ENCODE data around the gene HACD2. TPM values are rescaled to one million over a fixed set of nuclear protein-coding genes. Genes with fewer than 3 reads are reported as not detected.

Gene HACD2
- total RNA-seq, 4 donors from 2014 or later: 24.9 to 51.6 (median 36.0) TPM

- no peak for DNase-seq (ENCODE audit: low spot score in 2 of 2)
- Histone ChIP-seq H3K4me1 (peaks cover 0 to 25% (median 10%) of the 10 kb centered on the region in 4 donors), H3K4me3 (no peak overlapping the region), H3K36me3 (no peaks in the 10 kb centered on the region), H3K9me3 (no peaks in the 10 kb centered on the region), H3K27me3 (peaks cover 0 to 33% of the 10 kb centered on the region in 2 donors), H3K27ac (no peak overlapping the region)
- no peak for TF ChIP-seq POLR2A (IDR thresholded peaks at IDR 0.05)
- TF ChIP-seq EP300 (IDR thresholded peaks at IDR 0.05): no peak
- no peak for TF ChIP-seq CTCF (IDR thresholded peaks at IDR 0.05)
- WGBS, 2 donors: 71 to 73% methylated on average over 1 of the region's 1 CpG
Observed at GRCh38 chr3:123444744-123445143, 140.1 kb downstream of the HACD2 start.

- H3K27me3 ChIP-seq: peaks cover 0 to 31% of the 10 kb centered on the region in 2 donors
- H3K4me1 ChIP-seq: peaks cover 0 to 21% (median 6%) of the 10 kb centered on the region in 4 donors
- no peak for DNase-seq (ENCODE audit: low spot score in 2 of 2)
- TF ChIP-seq EP300 (IDR thresholded peaks at IDR 0.05) (no peak), POLR2A (IDR thresholded peaks at IDR 0.05) (no peak), CTCF (IDR thresholded peaks at IDR 0.05) (no peak)
- no peak overlapping the region for H3K4me3 ChIP-seq
- 48 to 56% methylated on average over 6 of the region's 6 CpGs for WGBS, 2 donors
- no peak overlapping the region for H3K27ac ChIP-seq
- H3K36me3 ChIP-seq: no peaks in the 10 kb centered on the region
- H3K9me3 ChIP-seq: no peaks in the 10 kb centered on the region
Observed at GRCh38 chr3:123444023-123444422, 140.8 kb downstream of the HACD2 start.

- Histone ChIP-seq H3K4me1 (peaks cover 0 to 11% (median 0%) of the 10 kb centered on the region in 4 donors), H3K36me3 (no peaks in the 10 kb centered on the region), H3K27ac (no peak overlapping the region), H3K9me3 (no peaks in the 10 kb centered on the region), H3K27me3 (peaks cover 0 to 21% of the 10 kb centered on the region in 2 donors), H3K4me3 (no peak overlapping the region)
- TF ChIP-seq EP300 (IDR thresholded peaks at IDR 0.05): no peak
- TF ChIP-seq POLR2A (IDR thresholded peaks at IDR 0.05): no peak
- TF ChIP-seq CTCF (IDR thresholded peaks at IDR 0.05): no peak
- WGBS, 2 donors: 90 to 92% methylated on average over 7 of the region's 7 CpGs
- no peak for DNase-seq (ENCODE audit: low spot score in 2 of 2)
Observed at GRCh38 chr3:123442908-123443307, 141.9 kb downstream of the HACD2 start.

- 92 to 93% methylated on average over 9 of the region's 9 CpGs for WGBS, 2 donors
- Histone ChIP-seq H3K36me3 (no peaks in the 10 kb centered on the region), H3K27ac (no peak overlapping the region), H3K4me1 (peaks cover 0 to 4% (median 0%) of the 10 kb centered on the region in 4 donors), H3K27me3 (peaks cover 0 to 15% of the 10 kb centered on the region in 2 donors), H3K4me3 (no peak overlapping the region), H3K9me3 (no peaks in the 10 kb centered on the region)
- TF ChIP-seq EP300 (IDR thresholded peaks at IDR 0.05): no peak
- no peak for TF ChIP-seq CTCF (IDR thresholded peaks at IDR 0.05)
- no peak for TF ChIP-seq POLR2A (IDR thresholded peaks at IDR 0.05)
- no peak for DNase-seq (ENCODE audit: low spot score in 2 of 2)
Observed at GRCh38 chr3:123442125-123442524, 142.7 kb downstream of the HACD2 start.

Other genes starting within 250 kb of the HACD2 start
- gene ADCY5, start 136.0 kb downstream of the HACD2 start, total RNA-seq: 10 to 100 TPM; 13.3 to 27.4 (median 21.7) TPM

Measured in tibial nerve (tissue), 4 donors.